Stimulated activated CD4-positive, alpha-beta T cell treated with anti-CD3 and anti-CD28 coated beads, Interleukin-2, amount 100 ng/mL, for 4 hours (primary cell): ENCODE results near the gene ATAD5.
"Not testable (repeated sequence)": the region's sequence is repeated elsewhere in the genome, so short reads cannot be mapped to it uniquely, and the experiment has no call there.

Source experiments
- DNase-seq: peaks from one replicate; pipeline ENCODE4 v3.0.0-alpha.2; 2020; ENCODE audit warnings: low read depth

ATAD5 gene

GRCh38 chr17:30910151-30910550, 78.4 kb downstream of the ATAD5 start:
- not testable (repeated sequence) for DNase-seq

- DNase-seq = no peak
Measured at GRCh38 chr17:30913955-30914354, 82.2 kb downstream of the ATAD5 start.

GRCh38 chr17:30915833-30916611, 84.3 kb downstream of the ATAD5 start:
- DNase-seq = no peak

- no peak for DNase-seq
Measured at GRCh38 chr17:30917050-30917449, 85.3 kb downstream of the ATAD5 start.

GRCh38 chr17:30920282-30920681, 88.5 kb downstream of the ATAD5 start:
- no peak for DNase-seq

- no peak for DNase-seq
Measured at GRCh38 chr17:30920683-30921543, 89.1 kb downstream of the ATAD5 start.

- DNase-seq = no peak
Measured at GRCh38 chr17:30921544-30922196, 89.9 kb downstream of the ATAD5 start, which contains the start of gene ADAP2. ADAP2 (plus strand) TSS chr17:30921945; CDS start chr17:30922015, 70 bp downstream.

GRCh38 chr17:30922235-30923030, 90.7 kb downstream of the ATAD5 start:
- no peak for DNase-seq

GRCh38 chr17:30924341-30924740, 92.6 kb downstream of the ATAD5 start:
- no peak for DNase-seq

- no peak for DNase-seq
Measured at GRCh38 chr17:30926516-30926915, 94.8 kb downstream of the ATAD5 start.

- no peak for DNase-seq
Measured at GRCh38 chr17:30927756-30928155, 96.0 kb downstream of the ATAD5 start.

- DNase-seq = no peak
Measured at GRCh38 chr17:30928584-30928983, 96.8 kb downstream of the ATAD5 start.

- no peak for DNase-seq
Measured at GRCh38 chr17:30929081-30929633, 97.4 kb downstream of the ATAD5 start.

GRCh38 chr17:30929861-30930260, 98.1 kb downstream of the ATAD5 start:
- not testable (repeated sequence) for DNase-seq

GRCh38 chr17:30930495-30930894, 98.7 kb downstream of the ATAD5 start:
- no peak for DNase-seq

GRCh38 chr17:30931582-30931981, 99.8 kb downstream of the ATAD5 start:
- DNase-seq = not testable (repeated sequence)

- DNase-seq = no peak
Measured at GRCh38 chr17:30933966-30934365, 102.2 kb downstream of the ATAD5 start.

- DNase-seq = no peak
Measured at GRCh38 chr17:30939051-30939689, 107.4 kb downstream of the ATAD5 start.

GRCh38 chr17:30942308-30943079, 110.7 kb downstream of the ATAD5 start:
- no peak for DNase-seq
